SK-N-SH (cell line): ENCODE measurements around the gene RAB27B.

Experiments
- CTCF ChIP-seq: fragments of 200-600 bp; sonication (generic); IDR thresholded peaks from 2 replicates; pipeline ENCODE4 v1.6.1; 2017; ENCODE audit warnings: antibody characterized with exemption, mild to moderate bottlenecking, moderate library complexity
- EP300 ChIP-seq, 2 experiments: IDR thresholded peaks; 2 replicates each; pipeline versions ENCODE4 v1.4.0 to v1.6.1; 2012; ENCODE audit warnings: borderline replicate concordance in 1 of 2, low read depth in 1 of 2, low read length in 1 of 2
- EZH2phosphoT487 ChIP-seq: fragments of 200-600 bp; sonication (generic); IDR thresholded peaks from 2 replicates; pipeline ENCODE4 v1.6.1; 2017; ENCODE audit warnings: low read depth, mixed run types, mild to moderate bottlenecking, antibody characterized with exemption, moderate library complexity, borderline replicate concordance
- GATA2 ChIP-seq: sonication (generic); formaldehyde crosslinking; IDR thresholded peaks from 2 replicates; pipeline ENCODE4 v1.5.0; 2020; ENCODE audit warnings: mild to moderate bottlenecking, missing genetic modification reagents
- RXRA ChIP-seq: IDR thresholded peaks from 2 replicates; pipeline ENCODE4 v1.4.0; 2012; ENCODE audit warnings: low read depth, mild to moderate bottlenecking, borderline replicate concordance
- TEAD4 ChIP-seq: IDR thresholded peaks from 2 replicates; pipeline ENCODE4 v1.4.0; 2012; ENCODE audit warnings: mild to moderate bottlenecking, borderline replicate concordance; ENCODE audit not compliant: insufficient read depth
- YY1 ChIP-seq: IDR thresholded peaks from 2 replicates; pipeline ENCODE4 v1.4.0; 2012; ENCODE audit warnings: low read depth, mild to moderate bottlenecking
- ZBTB33 ChIP-seq: IDR thresholded peaks from 2 replicates; pipeline ENCODE4 v1.4.0; 2012; ENCODE audit warnings: low read depth, borderline replicate concordance

- TF ChIP-seq GATA2 (CRISPR knock-in tag) (no peak), ZBTB33 (no peak), YY1 (no peak), RXRA (no peak), EP300 (IDR thresholded peaks at IDR 0.05; ENCODE audit: borderline replicate concordance in 1 of 2, low read depth in 1 of 2, low read length in 1 of 2) (no peak), TEAD4 (no peak), EZH2phosphoT487 (no peak), CTCF (no peak)
These were observed 77.4 kb downstream of the RAB27B start for GRCh38 chr18:54905629-54906028.
